C4-2B (cell line): ENCODE measurements around the gene SHF.

Experiments
- ZFX ChIP-seq: fragments of 450-650 bp; IDR thresholded peaks from 2 replicates; pipeline ENCODE4 v1.6.1; 2017
- TF ChIP-seq, protein P1 (sequence below): fragments of 450-650 bp; conservative IDR thresholded peaks from 2 replicates; pipeline ENCODE4 v1.5.1; 2017; ENCODE audit warnings: mild to moderate bottlenecking

DNA sequence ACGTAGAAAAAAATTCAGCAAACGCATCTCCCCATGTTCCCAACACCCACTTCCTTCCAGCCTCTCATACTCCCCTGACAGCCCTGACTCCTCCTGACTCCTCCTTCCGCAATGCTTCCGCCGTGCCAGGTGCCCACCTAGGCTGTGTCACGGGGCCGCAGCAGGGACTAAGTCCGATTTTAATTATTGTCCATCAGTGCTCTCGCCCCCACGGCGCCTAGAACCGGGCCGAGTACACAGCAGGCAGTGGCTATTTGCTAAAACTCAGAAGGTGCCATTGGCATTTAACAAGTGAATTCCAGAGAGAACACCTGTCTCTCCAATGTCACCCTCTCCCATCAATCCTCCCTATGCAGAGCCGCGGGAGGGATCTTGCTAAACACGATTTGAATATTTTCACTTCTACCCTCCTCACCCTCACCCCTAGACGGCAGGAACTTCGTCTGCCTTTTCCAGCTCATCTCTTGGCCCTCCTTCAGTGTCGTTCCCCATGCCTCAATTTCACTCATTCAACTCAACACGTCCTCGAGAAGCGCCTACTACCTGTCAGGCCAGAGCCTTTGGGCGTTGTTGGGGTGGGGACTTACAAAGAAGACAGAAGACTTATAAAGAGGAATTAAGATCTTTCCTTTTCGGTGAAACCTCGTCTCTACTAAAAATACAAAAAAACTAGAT is 11.5 kb upstream of the SHF start:
- TF ChIP-seq, protein P1, sequence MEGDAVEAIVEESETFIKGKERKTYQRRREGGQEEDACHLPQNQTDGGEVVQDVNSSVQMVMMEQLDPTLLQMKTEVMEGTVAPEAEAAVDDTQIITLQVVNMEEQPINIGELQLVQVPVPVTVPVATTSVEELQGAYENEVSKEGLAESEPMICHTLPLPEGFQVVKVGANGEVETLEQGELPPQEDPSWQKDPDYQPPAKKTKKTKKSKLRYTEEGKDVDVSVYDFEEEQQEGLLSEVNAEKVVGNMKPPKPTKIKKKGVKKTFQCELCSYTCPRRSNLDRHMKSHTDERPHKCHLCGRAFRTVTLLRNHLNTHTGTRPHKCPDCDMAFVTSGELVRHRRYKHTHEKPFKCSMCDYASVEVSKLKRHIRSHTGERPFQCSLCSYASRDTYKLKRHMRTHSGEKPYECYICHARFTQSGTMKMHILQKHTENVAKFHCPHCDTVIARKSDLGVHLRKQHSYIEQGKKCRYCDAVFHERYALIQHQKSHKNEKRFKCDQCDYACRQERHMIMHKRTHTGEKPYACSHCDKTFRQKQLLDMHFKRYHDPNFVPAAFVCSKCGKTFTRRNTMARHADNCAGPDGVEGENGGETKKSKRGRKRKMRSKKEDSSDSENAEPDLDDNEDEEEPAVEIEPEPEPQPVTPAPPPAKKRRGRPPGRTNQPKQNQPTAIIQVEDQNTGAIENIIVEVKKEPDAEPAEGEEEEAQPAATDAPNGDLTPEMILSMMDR, result peak; percentile 37
- TF ChIP-seq ZFX, result no peak
